GM12892 (cell line): ENCODE measurements around the gene UBE4B.

ENCODE experiments used
- DNase-seq: peaks from one replicate; pipeline ENCODE4 v3.0.0; 2011; ENCODE audit not compliant: insufficient read length
- FAIRE-seq: peaks from 2 replicates; lab custom pipeline; 2011; peaks lifted over from hg19 to GRCh38; lab: Jason Lieb, UNC
- POLR2A ChIP-seq: IDR thresholded peaks from 2 replicates; pipeline ENCODE4 v1.6.1; 2011; ENCODE audit warnings: low read depth, low read length, control low read depth
- POLR2AphosphoS5 ChIP-seq: IDR thresholded peaks from 2 replicates; pipeline ENCODE4 v1.6.1; 2011; ENCODE audit warnings: low read depth, low read length, control low read depth
- TAF1 ChIP-seq: IDR thresholded peaks from 2 replicates; pipeline ENCODE4 v1.6.1; 2011; ENCODE audit warnings: low read depth, mild to moderate bottlenecking, control low read depth, low read length, borderline replicate concordance

Gene UBE4B

DNA sequence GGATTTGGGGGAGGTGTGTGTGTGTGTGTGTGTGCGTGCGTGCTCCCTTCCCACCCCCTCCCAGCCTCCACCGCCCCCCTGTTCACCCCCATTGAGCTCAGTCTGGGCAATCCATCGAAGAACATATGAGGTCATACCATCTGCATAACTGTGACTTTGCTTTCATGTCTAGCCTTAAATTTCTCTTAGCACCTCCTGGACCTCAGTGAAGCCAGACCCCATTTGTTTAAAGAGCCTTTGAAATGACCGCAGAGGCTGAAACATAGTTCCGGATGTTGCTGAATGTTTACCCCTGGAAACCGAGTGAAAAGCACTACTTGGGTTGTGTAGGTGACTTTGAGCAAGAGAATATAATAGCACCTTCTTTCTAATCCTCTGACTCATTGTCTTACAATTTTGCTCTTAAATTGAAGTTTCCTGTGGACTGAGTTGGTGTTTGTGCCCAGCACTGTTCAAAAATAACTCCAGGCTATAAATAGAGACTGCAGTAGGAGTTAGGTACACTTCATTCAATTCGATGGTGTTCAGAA lies 75.4 kb downstream of the UBE4B start:
- DNase-seq (no peak), FAIRE-seq (no peak)
- TF ChIP-seq TAF1 (no peak), POLR2A (no peak), POLR2AphosphoS5 (no peak)

- FAIRE-seq (no peak), DNase-seq (no peak)
- no peak for TF ChIP-seq POLR2A
- TF ChIP-seq TAF1: no peak
- TF ChIP-seq POLR2AphosphoS5: no peak
Observed at GRCh38 chr1:10108948-10109708, 76.4 kb downstream of the UBE4B start.

DNA sequence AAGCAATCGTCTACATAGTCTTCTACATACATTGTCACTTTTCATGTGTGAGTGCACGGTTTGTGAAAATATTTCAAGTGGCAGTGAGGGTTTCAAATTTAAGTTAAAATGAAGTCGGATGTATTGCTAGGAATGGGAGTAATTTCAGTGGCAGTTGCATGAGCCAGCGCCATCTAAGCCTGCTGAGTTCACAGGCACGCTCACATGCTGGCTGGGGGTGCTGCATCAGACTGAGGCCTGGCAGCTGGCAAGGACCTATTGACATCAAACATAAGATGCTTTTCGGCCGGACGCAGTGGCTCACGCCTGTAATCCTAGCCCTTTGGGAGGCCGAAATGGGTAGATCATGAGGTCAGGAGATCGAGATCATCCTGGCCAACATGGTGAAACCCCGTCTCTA lies 80.7 kb downstream of the UBE4B start:
- DNase-seq (no peak), FAIRE-seq (no peak)
- TF ChIP-seq POLR2A (no peak), TAF1 (no peak), POLR2AphosphoS5 (no peak)

DNA sequence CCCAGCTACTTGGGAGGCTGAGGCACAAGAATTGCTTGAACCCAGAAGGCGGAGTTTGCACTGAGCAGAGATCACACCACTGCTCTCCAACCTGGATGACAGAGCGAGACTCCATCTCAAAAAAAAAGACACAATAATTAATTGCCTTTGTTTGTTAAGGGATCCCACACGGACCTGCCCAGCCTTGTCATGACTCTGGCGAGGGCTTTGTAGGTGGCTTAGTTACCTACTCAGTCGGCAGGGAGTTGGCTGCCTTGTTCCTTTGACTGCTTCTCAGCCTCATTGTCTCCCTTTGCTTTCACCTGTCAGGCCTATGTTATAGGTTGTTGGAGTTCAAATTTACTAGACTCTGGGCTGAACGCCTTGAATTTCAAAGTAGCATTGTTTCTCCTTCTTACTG lies 82.0 kb downstream of the UBE4B start:
- DNase-seq (no peak), FAIRE-seq (no peak)
- TF ChIP-seq TAF1: no peak
- no peak for TF ChIP-seq POLR2A
- TF ChIP-seq POLR2AphosphoS5: no peak

- TF ChIP-seq POLR2A (no peak), TAF1 (no peak), POLR2AphosphoS5 (no peak)
- FAIRE-seq: no peak
- no peak for DNase-seq
Observed at GRCh38 chr1:10117132-10117531, 84.4 kb downstream of the UBE4B start.

DNA sequence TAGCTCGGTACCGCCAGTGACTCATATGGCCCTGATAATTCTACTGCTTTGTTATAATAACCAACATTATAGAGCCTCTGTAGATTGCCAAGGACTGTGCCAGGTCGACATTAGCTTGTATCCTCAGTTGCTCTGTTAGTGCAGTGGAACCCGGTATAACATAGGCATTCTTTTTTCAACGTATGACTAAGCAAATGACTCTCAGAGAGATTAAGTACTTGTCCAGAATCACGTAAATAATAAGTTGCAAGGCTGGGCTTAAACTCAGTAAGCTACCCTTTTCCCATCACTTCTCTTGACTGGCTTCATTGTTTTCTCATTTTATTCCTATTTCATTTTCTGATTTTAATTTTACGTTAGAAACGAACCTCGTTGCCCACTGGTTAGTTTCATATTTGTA lies 85.1 kb downstream of the UBE4B start:
- no peak for DNase-seq
- TF ChIP-seq TAF1 (no peak), POLR2A (no peak)
- FAIRE-seq: no peak

GRCh38 chr1:10121688-10122087 lies 88.9 kb downstream of the UBE4B start:
- no peak for FAIRE-seq
- DNase-seq: no peak
- TF ChIP-seq POLR2A (no peak), TAF1 (no peak), POLR2AphosphoS5 (no peak)

- FAIRE-seq (no peak), DNase-seq (no peak)
- TF ChIP-seq TAF1: no peak
- no peak for TF ChIP-seq POLR2AphosphoS5
- TF ChIP-seq POLR2A: no peak
Observed at GRCh38 chr1:10122926-10123325, 90.2 kb downstream of the UBE4B start.

- FAIRE-seq (no peak), DNase-seq (no peak)
- TF ChIP-seq TAF1 (no peak), POLR2AphosphoS5 (no peak), POLR2A (no peak)
Observed at GRCh38 chr1:10128101-10128765, 95.5 kb downstream of the UBE4B start.

DNA sequence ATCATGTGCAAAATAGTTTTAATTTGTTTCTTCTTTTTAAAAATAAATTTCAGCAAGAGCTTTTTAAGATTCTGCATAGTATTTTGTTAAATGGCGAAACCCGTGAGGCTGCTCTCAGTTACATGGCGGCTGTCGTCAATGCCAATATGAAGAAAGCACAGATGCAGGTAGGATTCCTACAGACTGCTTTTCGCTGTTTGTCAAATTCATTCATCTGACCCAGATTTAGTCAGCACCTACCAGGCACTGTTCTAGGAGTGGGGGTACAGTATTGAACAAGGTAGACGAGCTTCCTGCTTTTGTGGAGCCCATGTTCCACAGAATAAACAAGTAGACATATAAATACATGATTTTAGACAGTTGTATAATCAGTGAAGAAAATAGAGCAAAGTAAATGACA lies 99.6 kb downstream of the UBE4B start:
- FAIRE-seq (no peak), DNase-seq (no peak)
- TF ChIP-seq POLR2A: no peak
- no peak for TF ChIP-seq POLR2AphosphoS5
- no peak for TF ChIP-seq TAF1

DNA sequence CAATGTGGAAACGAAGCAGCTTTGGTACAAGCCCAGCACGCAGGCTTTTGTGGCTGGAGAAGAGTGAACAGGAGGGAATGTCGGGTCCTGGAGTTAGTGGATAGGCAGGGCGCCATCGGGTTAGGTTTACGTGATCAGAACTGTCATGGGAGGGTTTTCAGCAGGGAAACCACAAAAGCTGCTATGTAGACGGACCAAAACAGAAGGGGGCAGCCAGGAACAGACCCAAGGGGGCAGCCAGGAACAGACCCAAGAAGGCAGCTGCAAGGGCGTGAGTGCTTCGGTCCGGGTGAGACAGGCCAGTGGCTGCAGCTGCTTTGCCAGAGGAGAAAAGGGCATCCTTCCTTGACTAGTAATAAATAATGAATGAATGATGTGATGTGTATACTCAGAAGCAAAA lies 100.1 kb downstream of the UBE4B start:
- FAIRE-seq (no peak), DNase-seq (no peak)
- TF ChIP-seq TAF1 (no peak), POLR2AphosphoS5 (no peak), POLR2A (no peak)
